Measurements from ENCODE around the gene ZNF853. TPM values are rescaled to one million over a fixed set of nuclear protein-coding genes. Genes with fewer than 3 reads are reported as not detected.

The ZNF853 gene
- total RNA-seq, 1 donor from 2014 or later, result 9.1 TPM

DNA sequence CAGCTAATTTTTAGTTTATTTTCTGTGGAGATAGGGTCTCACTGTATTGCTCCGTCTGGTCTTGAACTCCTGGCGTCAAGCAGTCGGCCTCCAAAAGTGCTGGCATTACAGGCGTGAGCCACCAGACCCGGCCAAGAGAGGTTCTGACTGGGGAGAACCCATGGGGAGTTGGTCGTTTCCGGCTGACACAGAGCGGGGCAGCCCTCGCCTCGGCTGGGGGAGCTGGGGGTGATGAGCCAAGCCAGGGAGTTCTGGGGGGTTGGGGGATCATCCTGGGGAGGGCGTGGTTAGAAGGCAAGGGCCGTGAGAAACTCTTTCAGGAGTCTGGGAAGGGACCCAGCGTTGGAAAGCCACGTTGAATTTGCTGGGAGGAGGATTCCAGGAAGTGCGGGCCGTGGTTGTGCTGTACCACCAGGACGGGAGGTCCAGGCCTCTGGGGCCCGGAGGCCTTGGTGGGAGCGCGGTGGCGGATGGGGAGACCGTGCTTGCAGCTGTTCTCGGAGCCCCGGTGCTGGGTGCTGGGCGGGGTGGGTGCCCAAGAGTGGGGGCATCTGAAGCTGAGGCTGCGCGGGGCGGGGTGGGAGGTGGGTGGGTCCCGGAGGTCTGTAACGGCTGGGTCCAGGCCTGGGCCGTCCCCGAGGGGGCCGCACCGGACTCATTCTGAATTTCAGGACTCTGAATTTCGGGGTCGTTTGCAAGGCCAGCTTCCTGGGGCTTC is 8.4 kb upstream of the ZNF853 start:
- DNase-seq (ENCODE audit: low read depth), result no peak

GRCh38 chr7:6607651-6608051 is 7.8 kb upstream of the ZNF853 start:
- no peak for DNase-seq (ENCODE audit: low read depth)

GRCh38 chr7:6608081-6608480 is 7.3 kb upstream of the ZNF853 start:
- no peak for DNase-seq (ENCODE audit: low read depth)

- no peak for DNase-seq (ENCODE audit: low read depth)
Observed at GRCh38 chr7:6608794-6609193, 6.6 kb upstream of the ZNF853 start.

GRCh38 chr7:6612819-6613218 is 2.6 kb upstream of the ZNF853 start:
- no peak for DNase-seq (ENCODE audit: low read depth)

GRCh38 chr7:6613706-6614105 is 1.7 kb upstream of the ZNF853 start:
- DNase-seq (ENCODE audit: low read depth), result no peak

DNA sequence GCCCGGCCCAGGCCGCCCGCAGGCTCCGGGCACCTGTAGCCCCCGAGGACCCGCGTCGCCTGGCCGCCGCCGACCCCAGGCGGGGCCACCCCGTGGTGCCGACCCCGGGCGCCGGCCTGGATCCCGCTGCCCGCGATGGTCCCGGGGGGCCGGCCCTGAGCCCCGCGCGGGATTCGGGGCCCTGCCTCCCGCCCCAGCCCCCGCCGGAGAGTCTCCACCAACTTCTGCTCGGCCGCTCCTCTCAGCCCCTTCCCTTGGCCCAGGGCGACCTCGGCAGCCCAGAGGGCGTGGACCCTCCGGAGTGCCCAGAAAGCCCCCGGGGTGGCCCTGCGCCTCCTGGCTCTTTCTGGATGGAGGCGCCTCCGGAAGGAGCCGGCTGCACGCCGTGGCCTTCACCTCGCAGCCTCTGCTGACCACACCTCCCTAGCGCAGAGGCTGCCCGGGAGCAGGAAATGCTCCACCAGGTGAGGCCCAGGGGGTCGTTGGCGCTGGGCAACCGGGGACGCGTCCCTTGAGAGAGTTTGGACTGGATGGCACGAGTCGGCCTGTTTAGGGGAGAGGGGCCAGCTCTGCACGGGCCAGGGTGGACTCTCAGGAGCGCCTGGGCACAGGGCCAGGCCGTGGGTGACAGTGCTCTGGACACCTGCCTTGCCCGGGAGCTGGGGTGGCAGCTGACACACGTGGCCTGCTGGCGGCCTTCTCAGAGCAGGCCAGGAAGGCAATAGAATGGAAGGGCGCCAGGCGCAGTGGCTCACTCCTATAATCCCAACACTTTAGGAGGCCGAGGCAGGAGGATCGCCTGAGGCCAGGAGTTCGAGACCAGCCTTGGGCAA is 529 bp downstream of the ZNF853 start:
- no peak for DNase-seq (ENCODE audit: low read depth)

GRCh38 chr7:6616854-6617643 is 1.6 kb downstream of the ZNF853 start:
- no peak for DNase-seq (ENCODE audit: low read depth)

GRCh38 chr7:6618621-6619020 is 3.2 kb downstream of the ZNF853 start:
- no peak for DNase-seq (ENCODE audit: low read depth)

DNA sequence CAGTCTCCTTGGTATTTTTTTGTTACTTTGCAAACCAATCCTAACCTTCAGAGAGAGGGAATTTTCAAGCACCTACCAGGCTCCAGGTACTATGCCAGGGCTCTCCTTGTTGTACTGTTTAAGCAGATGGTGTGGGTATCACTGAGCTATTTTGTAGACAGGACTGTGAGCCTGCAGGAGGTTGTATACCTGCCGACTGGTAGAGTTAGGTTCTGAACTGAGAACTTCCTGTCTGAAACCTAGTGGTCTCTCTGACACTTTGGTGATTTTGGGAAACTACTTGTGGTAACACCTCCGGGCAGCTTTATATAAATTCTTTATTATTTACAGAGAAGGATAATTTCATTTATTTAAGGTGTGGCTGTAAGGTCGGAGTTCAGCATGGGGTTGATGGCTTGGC is 4.6 kb downstream of the ZNF853 start:
- no peak for DNase-seq (ENCODE audit: low read depth)

GRCh38 chr7:6621195-6622133 is 6.1 kb downstream of the ZNF853 start:
- DNase-seq (ENCODE audit: low read depth), result no peak

- no peak for DNase-seq (ENCODE audit: low read depth)
Observed at GRCh38 chr7:6622134-6622710, 6.8 kb downstream of the ZNF853 start.

DNA sequence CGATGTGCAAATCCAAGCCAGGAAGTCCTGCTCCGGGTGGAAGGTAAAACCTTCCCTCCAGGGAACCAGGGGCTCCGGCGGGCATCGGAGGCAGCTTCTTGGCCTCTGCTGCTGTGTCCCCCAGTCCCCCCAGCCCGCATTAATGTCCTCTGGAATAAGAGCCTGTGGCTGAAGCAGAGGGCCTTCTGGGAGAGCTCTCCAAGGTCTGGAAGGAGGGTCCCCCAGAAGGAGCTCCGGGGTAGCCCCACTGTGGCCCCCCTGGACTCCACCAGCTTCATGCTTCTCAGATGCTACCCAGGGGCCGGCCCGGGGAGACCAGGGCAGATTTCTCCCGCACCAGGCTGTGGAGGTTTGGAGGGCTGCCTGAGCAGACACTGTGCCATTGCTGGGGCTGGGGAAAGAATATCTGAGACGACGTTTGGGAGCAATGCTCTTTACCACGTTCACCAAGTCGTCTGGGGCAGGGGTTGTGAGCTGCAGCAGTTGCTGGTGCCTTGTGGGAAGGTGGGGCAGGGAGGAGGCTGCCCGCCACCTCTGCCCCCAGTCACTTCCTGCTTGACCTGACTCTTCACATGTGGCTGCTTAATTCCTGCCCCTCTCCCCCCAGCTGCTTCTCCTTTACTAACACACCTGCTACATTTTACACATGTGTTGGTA is 8.3 kb downstream of the ZNF853 start:
- no peak for DNase-seq (ENCODE audit: low read depth)

- no peak for DNase-seq (ENCODE audit: low read depth)
Observed at GRCh38 chr7:6624246-6624611, 8.8 kb downstream of the ZNF853 start.

- DNase-seq (ENCODE audit: low read depth), result no peak
Observed at GRCh38 chr7:6628045-6628444, 12.6 kb downstream of the ZNF853 start.

- DNase-seq (ENCODE audit: low read depth), result no peak
Observed at GRCh38 chr7:6630007-6630849, 14.8 kb downstream of the ZNF853 start.

DNA sequence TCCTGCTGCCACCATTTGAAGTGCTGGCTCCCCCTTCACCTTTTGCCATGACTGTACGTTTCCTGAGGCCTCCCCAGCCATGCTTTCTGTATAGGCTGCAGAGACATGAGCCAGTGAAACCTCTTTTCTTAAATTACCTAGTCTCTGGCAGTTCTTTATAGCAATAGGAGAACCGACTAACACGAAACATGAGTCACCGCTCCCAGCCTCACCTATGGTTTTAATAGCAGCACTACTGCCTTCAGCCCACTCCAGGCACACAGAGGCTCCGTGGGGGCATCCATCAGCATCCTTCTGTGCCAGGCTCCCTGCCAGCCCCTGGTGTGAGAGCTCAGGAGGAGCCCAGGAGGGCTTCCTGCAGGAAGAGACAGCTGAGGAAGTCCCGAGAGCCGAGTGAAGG is 16.2 kb downstream of the ZNF853 start:
- DNase-seq (ENCODE audit: low read depth), result no peak

DNA sequence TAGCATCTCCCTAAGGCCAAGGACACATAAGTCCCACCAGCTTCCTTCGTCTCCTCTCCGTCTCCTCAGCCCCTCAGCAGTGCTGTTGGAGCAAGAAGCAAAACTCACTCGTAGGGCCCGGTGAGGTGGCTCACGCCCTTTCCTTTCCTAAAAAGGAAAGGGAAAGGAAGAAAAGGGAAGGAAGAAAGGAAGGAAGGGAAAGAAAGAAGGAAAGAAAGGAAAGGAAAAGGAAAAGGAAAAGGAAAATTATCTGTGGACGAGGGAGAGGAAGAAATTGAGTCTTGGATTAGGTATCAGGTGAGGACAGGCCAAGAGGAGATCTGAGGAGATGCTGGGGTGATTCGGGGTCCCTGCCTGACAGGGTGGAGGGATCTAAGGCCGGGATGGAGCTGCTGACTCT is 18.6 kb downstream of the ZNF853 start:
- no peak for DNase-seq (ENCODE audit: low read depth)

DNA sequence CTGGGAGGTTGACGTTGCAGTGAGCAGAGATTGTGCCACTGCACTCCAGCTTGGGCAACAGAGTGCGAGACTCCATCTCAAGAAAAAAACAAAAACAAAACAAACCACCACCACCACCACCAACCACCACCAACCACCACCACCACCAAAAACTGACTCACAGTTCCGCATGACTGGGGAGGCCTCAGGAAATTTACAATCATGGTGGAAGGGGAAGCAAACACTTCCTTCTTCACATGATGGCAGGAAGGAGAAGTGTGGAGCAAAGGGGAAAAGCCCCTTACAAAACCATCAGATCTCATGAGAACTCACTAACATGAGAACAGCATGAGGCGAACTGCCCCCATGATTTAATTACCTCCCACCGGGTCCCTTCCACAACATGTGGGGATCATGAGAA is 19.6 kb downstream of the ZNF853 start:
- DNase-seq (ENCODE audit: low read depth), result peak; percentile 16
